ENCODE results near the gene ELL.

ELL gene

GRCh38 chr19:18427080-18427742 is 94.7 kb downstream of the ELL start:
- in situ Hi-C loops (cut with MboI; ENCODE audit: low sequenced_read_pairs), result no loop called here

DNA sequence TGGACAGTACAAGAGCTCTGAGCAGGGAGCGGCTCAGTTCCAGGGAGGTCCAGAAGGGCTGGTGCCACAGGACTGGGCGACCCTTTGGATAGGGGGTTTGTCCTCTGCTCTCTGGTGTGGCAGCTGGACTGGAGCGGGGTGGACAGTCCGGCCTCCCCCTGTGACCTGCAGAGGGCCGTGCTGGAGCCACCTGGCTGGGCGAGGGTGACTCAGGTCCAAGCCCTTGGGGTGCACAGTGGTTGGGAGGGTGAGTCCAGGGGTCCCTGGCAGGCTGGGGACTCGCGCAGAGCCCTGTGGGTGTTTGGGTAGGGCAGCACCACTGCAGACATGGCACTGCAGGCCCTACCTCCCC is 95.5 kb downstream of the ELL start:
- in situ Hi-C loops (cut with MboI; ENCODE audit: low sequenced_read_pairs), result no loop called here

DNA sequence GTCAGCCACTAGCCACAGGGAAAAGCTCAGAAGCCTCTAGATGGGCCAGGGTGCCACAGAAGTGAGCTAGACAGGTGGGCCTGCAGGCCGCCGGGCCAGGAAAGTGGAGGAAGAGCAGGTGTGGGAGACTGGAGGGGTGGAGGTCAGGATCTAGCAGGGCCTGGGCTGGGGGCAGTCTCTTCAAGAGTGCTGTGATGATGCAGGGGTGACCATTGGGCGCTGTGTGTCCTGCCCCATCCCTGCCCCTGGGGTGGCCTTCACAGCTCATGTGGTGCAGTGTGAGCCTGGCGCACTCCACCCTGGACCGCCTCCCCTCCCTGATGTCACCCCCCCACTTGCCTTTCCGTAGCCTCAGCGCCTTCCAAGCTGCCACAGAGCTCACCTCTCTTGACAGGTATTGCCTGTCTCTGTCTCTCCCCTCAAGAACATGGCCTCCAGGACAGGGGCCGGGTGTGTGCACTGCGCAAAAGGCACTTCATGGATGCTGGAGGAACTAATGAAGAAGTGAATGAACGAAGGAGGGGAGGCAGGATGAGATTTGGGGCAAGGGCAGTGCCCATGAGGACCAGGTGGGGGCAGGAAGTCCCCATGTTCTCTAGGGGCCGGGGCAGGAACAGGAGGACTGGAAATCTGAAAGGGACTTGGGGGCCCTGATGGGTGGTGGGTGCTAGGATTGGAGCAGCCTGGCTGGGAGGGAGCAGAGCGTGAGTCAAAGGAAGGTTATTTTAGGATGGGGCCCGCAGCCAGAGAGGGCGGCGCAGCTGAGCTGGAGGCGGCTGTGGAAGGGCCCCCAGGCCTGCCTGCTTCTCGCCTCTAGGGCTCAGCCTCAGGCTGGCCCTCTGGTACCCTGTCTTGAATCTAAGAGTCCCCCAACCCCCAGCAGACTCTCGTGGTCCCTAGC is 96.1 kb downstream of the ELL start:
- in situ Hi-C loops (cut with MboI; ENCODE audit: low sequenced_read_pairs), result no loop called here

DNA sequence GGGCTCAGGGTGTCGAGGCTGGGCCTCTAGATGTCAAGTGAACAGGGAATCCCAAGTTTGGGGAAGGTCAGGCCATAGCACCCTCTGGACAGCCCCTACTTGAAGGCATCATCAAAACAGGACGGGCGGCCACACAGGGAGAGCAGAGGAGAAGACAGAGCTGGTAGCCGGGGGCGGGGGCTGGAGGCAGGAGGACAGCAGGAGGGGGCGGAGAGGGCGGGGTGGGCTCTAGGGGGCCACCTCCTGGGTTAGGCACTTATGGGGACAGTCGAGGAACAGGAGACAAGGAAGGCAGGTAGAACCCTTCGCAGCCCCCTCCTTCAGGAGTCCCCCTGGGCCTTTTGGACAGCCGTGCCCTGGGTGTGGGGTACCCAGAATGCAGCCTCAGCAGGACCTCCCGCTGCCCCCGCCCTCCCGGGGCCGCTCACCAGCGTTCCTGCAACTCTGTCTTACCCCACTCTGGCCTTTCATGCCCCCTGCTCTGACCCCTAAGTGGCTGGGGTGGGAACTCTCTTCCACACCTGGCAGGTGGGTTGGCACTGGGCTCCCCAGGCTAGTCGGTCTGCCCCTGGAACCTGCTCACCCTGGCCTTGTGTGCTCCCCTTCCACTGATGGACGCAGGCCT is 96.9 kb downstream of the ELL start:
- in situ Hi-C loops (cut with MboI; ENCODE audit: low sequenced_read_pairs), result no loop called here

- in situ Hi-C loops (cut with MboI; ENCODE audit: low sequenced_read_pairs), result no loop called here
These were observed 97.6 kb downstream of the ELL start for GRCh38 chr19:18424122-18424889.

- in situ Hi-C loops (cut with MboI; ENCODE audit: low sequenced_read_pairs), result no loop called here
These were observed 98.4 kb downstream of the ELL start for GRCh38 chr19:18423258-18424020.

- in situ Hi-C loops (cut with MboI; ENCODE audit: low sequenced_read_pairs), result no loop called here
These were observed 99.2 kb downstream of the ELL start for GRCh38 chr19:18422530-18423191.

DNA sequence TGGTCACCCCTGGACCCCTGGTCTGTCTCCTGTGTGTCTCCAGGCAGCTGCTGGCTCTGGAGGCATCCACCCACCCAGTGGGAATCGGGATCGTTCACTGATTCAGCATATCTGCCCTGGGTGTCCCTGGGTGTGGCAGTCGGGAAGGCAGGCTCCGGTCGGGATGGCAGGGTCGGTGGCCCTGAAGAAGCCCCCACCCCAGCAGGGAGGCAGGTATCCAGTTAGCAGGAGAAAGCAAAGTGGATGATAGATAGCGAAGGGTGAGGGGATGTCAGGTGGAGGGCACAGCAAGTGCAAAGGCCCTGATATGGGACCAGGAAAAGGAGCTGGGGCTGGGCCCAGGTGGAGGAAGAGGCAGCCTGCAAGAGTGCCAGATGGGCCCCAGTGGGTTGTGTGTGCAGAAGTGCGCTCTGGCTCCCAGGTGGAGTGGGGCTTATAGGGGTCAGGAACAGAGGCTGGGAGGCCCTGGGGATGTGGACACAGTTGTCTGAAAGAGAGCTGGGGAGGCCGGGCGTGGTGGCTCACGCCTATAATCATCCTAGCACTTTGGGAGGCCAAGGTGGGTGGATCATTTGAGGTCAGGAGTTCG is 100.4 kb downstream of the ELL start:
- in situ Hi-C loops (cut with MboI; ENCODE audit: low sequenced_read_pairs), result no loop called here

- in situ Hi-C loops (cut with MboI; ENCODE audit: low sequenced_read_pairs), result no loop called here
These were observed 100.9 kb downstream of the ELL start for GRCh38 chr19:18420930-18421329.

DNA sequence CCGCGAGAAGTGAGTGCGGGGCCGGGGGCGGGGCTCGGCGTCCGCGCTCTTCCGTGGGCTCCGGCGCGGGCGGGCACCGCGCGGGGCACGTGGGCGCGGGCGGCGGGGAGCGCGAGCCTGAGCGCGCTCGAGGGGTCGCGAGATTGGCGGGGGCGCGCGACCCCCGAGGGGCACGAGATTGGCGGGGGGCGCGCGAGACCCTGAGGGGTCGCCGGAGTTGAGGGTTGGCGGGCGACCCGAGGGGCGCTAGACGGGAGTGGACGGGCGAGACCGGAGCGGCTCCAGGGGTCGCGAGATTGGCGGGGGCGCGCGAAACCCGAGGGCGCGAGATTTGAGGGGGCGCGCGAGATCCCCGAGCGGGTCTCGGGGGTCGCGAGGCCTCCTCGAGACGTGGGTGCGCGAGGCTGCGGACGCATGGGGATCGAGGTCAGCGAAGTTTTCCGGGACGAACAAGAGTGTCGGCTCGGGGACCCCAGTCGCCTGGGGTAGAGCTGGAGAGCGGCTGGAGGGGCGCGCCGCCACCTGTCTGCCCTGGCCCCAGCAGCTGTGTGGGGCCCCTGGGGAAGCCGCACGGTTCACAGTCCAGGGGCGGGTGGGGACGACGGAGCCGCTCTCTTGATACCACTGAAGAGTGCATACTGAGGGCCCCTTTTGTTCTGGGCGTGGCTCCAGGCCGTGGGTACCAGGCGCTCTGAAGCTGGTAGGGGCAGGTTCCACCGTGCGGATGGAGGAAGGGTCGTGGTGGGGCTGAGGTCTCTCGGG is 102.0 kb downstream of the ELL start:
- in situ Hi-C loops (cut with MboI; ENCODE audit: low sequenced_read_pairs), result loop anchor here (10.0 kb wide), 1 partner anchor 225 kb away; the partner anchor contains the start of gene MPV17L2

DNA sequence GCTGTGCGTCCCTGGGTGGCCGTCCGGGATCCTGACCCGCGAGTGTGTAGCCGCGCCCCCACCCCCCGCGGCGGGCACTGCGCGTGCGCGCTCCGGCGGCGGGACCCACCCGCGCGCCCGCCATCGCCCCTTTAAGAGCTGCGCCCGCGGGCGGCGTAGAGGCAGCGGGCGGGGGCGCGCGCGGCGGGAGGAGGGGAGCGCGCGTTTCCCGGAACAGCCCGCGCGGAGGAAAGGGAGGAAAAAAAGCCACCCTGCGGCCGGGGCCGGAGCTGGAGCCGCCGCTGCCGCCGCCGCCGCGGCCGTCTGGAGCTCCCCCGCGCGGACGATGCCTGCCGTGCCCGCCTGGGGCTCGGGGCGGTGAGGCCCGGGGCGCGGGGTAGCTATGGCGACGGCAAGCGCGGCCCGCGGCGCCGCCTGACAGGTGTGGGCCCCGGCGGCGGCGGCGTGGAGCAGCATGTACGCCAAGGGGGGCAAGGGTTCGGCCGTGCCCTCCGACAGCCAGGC is 102.6 kb downstream of the ELL start, which contains the start of gene SSBP4:
Gene SSBP4 (plus strand): TSS at position 204 of the 504 bp plus-strand sequence. CDS start 251 bp downstream, at position 455.
- in situ Hi-C loops (cut with MboI; ENCODE audit: low sequenced_read_pairs), result loop anchor here (10.0 kb wide), 1 partner anchor 224 kb away; the partner anchor contains the start of gene MPV17L2

- in situ Hi-C loops (cut with MboI; ENCODE audit: low sequenced_read_pairs), result loop anchor here (10.0 kb wide), 1 partner anchor 224 kb away; the partner anchor contains the start of gene MPV17L2
These were observed 103.2 kb downstream of the ELL start for GRCh38 chr19:18418483-18419194.

DNA sequence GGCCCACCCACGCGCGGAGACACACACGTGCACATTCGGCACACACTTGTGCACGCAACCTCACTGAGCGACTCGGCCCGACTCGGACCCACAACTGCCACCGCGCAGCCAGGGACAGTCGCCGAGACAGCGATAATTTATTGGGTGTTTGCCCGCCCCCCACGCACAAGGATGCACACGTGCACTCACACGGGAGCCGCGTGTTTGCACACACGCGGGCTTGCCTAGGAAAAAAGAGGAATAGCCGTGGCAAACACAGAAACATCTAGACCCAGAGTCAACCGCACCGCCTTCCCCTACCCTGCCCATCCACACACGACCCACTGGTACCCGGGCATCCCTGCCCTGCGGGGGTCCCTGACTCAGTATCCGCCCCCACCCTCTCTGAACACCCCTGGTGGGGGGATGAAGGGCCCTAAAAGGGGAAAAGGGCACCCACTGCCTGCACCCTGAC is 103.8 kb downstream of the ELL start:
- in situ Hi-C loops (cut with MboI; ENCODE audit: low sequenced_read_pairs), result loop anchor here (10.0 kb wide), 1 partner anchor 223 kb away; the partner anchor contains the start of gene MPV17L2

GRCh38 chr19:18417250-18418028 is 104.4 kb downstream of the ELL start:
- in situ Hi-C loops (cut with MboI; ENCODE audit: low sequenced_read_pairs), result loop anchor here (10.0 kb wide), 1 partner anchor 223 kb away; the partner anchor contains the start of gene MPV17L2

DNA sequence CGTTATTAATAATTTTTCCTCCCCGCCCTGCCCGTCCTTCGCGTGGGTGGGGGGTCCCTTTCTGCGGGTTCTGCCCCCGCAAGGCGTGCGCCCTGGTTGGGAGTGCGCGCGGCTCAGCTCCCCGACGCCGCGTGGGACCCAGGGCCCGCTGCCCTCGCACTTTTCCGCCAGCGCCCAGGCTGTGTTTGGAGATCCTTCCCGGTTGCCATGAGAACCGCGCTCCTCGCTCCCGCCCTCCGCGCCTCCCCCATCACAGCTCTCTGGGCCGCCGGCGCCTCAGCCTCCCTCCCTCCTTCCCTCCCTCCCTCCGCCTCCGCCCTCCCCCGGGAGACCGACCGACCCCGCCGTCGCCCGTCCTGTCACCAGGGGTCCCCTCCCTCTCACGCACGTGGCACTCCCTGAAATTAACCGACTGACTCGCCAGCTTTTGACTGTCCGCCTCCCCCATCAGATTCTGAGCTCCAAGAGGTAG is 105.1 kb downstream of the ELL start:
- in situ Hi-C loops (cut with MboI; ENCODE audit: low sequenced_read_pairs), result loop anchor here (10.0 kb wide), 1 partner anchor 222 kb away; the partner anchor contains the start of gene MPV17L2
